Fibroblast of the aortic adventitia (primary cell): Measurements from ENCODE around the gene KDM4C. TPM values are rescaled to one million over a fixed set of nuclear protein-coding genes. Genes with fewer than 3 reads are reported as not detected.
"Not testable (repeated sequence)": the region's sequence is repeated elsewhere in the genome, so short reads cannot be mapped to it uniquely, and the experiment has no call there.

Experiments
- DNase-seq: peaks from one replicate; pipeline ENCODE4 v3.0.0-alpha.2; 2010; ENCODE audit warnings: low read depth
- H3K4me3 ChIP-seq: 2 replicates; pipeline ENCODE4 v1.5.1; 2011; ENCODE audit warnings: low read depth, mild to moderate bottlenecking, control low read depth, low read length, moderate library complexity
- total RNA-seq: library from RNA; depleted of rRNA; stranded (reverse); fragments of >200 nt; gene quantifications from 2 replicates; pipeline ENCODE4 v1.2.3, GENCODE V29; 2012; ENCODE audit warnings: low replicate concordance
- TF ChIP-seq, protein P1 (sequence below): IDR thresholded peaks from 2 replicates; pipeline ENCODE4 v1.5.1; 2011; ENCODE audit warnings: mild to moderate bottlenecking, low read length, control low read depth, inconsistent platforms; ENCODE audit not compliant: insufficient read depth

Gene KDM4C
- total RNA-seq, 1 donor: 25.1 TPM

DNA sequence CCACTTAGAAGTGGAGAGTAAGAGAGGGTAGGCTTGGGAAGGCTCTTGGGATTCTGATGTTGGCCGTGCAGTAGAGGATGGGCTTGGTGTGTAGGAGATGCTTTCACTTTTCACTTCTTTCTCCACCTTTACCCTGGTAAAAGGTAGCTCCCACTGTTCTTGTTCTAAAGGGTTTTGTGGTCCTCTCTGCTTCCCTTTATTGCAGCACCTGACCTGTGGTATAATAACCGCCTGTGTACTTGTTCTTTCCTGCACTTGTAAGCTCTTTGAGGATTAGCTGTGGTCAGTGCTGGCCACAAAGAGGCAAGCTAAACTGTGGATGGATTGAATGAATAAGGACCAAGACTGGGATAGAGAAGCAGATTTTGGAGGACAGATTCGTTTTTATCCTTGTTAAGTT is 25.2 kb downstream of the KDM4C start:
- no peak overlapping the region for H3K4me3 ChIP-seq
- no peak for DNase-seq
- TF ChIP-seq, protein P1, sequence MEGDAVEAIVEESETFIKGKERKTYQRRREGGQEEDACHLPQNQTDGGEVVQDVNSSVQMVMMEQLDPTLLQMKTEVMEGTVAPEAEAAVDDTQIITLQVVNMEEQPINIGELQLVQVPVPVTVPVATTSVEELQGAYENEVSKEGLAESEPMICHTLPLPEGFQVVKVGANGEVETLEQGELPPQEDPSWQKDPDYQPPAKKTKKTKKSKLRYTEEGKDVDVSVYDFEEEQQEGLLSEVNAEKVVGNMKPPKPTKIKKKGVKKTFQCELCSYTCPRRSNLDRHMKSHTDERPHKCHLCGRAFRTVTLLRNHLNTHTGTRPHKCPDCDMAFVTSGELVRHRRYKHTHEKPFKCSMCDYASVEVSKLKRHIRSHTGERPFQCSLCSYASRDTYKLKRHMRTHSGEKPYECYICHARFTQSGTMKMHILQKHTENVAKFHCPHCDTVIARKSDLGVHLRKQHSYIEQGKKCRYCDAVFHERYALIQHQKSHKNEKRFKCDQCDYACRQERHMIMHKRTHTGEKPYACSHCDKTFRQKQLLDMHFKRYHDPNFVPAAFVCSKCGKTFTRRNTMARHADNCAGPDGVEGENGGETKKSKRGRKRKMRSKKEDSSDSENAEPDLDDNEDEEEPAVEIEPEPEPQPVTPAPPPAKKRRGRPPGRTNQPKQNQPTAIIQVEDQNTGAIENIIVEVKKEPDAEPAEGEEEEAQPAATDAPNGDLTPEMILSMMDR: no peak

DNA sequence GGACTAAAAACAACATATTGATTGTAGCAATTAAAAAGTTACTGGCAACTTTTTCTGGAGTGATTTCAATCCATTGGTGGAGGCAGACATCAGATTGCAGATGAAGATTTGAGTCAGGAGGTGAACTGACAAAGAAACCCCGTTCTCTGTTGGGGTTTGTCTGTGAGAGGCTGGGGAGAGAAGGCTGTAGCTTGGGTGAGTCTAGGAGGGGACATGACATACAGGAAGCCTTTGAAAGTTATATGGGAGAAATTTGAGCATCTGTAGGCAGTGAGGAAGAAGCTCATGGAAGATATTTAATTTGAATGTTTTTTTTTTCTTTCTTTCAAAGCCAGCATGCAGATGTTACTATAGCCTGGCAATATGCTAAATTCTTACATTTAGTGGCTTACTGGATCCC is 26.0 kb downstream of the KDM4C start:
- no peak overlapping the region for H3K4me3 ChIP-seq
- TF ChIP-seq, protein P1: no peak
- DNase-seq: no peak

DNA sequence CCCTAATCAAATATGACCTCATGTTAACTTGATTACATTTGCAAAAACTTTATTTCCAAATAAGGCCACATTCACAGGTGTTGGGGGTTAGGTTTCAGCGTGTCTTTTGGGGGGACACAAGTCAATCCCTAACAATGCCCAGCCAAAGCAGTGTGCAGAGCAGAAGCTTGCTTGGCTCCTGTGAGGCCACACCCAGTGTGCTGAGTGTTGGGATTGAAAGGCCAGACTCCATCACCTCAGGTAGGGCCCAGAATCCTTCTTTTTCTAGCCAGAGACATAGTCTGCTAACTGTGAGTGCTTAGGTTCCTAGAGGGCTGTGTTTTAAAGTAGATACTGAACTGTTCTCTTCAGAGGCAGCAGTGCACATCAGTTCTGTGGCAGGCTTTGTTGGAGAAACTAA is 27.9 kb downstream of the KDM4C start:
- no peak for DNase-seq
- H3K4me3 ChIP-seq: no peak overlapping the region
- TF ChIP-seq, protein P1: no peak

DNA sequence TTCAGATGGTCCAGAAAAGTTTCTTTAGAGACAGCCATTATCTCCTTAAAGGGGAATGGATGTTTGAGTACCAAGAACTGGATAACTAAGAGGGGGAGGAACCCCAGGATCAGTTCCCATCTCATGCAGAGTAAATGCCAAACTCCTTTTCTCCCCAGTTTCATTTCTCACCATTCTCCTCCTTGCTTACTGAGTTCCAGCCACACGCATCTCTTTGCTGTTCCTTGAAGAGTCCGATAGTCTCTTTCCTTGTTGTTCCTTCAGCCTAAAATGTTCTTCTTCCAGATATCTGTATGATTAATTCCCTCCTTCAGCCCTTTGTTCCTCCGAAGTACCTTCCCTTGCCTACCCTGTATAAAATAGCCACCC is 30.0 kb downstream of the KDM4C start:
- TF ChIP-seq, protein P1: no peak
- peak; percentile 15 for DNase-seq
- H3K4me3 ChIP-seq: peak overlapping the region; percentile 32

DNA sequence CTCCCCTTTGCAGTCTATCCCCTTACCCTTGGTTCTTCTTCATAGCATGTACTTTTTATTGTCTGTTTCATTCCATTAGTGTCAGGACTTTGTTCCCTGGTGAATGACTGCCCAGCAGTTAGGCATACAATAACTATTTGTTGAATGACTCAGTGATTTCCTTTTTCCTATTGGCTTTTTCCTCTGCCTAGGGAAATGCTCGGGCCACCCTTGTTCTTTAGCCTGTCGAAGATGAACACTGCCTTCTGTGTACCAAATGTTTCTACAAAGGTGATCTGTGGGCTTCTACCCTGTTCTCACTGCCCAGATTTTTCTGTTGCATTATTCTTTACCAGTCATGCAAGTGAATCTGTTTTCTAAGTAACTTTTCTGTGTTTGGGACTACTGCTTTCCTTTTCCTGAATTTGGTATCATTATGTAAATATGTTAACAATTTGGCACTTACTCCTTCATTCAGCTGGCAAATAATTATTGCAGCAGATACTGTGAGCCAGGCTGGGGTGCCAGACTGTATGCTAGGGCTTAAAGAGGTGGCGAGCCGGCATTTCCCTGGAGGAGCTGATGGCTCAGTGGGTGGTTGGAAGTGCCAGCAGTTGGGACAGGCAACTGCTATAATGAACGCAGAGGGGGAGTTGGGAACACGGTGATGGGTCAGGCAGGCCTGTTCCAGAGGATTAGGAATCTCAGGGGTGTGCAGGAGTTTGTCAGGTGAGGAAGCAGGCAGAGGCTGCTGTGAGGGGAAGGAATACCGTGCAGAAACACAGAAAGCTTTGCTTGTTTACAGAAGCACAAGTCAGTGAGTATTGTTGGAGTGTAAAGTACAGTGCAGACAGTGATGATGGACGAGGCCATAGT is 30.6 kb downstream of the KDM4C start:
- TF ChIP-seq, protein P1: no peak
- DNase-seq: peak; percentile 58
- H3K4me3 ChIP-seq: peak overlapping the region; percentile 32

DNA sequence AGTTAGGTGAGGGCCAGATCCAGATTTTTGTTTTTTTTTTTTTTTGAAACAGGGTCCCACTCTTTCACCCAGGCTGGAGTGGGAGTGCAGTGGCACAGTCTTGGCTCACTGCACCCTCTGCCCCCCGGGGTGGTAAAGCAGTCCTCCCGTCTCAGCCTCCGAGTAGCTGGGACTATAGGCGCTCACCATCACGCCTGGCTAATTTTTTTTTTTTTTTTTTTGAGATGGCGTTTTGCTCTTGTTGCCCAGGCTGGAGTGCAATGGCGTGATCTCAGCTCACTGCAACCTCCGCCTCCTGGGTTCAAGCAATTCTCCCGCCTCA is 31.2 kb downstream of the KDM4C start:
- not testable (repeated sequence) for H3K4me3 ChIP-seq

DNA sequence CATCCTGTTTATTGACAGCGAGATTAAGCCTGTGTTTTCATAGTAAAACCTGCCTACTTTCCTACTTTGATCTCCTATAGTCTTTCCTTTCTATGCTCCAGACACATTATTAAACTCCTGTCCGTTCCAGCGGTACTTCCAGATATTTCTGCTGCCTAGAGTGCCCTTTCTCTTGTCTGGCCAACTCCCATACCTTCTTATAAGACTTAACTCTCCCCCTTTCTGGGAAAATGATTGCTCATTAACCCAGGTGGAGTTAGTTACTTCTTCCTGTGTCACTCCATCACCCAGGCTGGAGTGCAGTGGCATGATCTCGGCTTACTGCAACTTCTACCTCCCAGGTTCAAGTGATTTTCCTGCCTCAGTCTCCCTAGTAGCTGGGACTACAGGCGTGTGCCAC is 33.1 kb downstream of the KDM4C start:
- TF ChIP-seq, protein P1: no peak
- no peak for DNase-seq
- H3K4me3 ChIP-seq: no peak overlapping the region

More for the DNA sequence above, 31.2 kb downstream of the KDM4C start:
- DNase-seq: not testable (repeated sequence)
